Pancreas (tissue), 10 donors: ENCODE data around the gene KDM2A. TPM values are rescaled to one million over a fixed set of nuclear protein-coding genes. Genes with fewer than 3 reads are reported as not detected.

Experiments
- ATAC-seq, 4 donors: fragments of 200-7000 bp; cut with Tn5 transposase; one replicate each; pipeline versions ENCODE4 v1.8.0 to v1.9.1; 2020; ENCODE audit warnings: mild to moderate bottlenecking in 4 of 4, moderate library complexity in 4 of 4
- DNase-seq, 6 donors: peaks; one replicate each; pipeline ENCODE4 v3.0.0-alpha.2; 2020
- FAIRE-seq: peaks from 2 replicates; lab custom pipeline; 2012; peaks lifted over from hg19 to GRCh38; lab: Jason Lieb, UNC
- H3K27ac ChIP-seq, 4 donors: fragments of 200-600 bp; sonication (generic); 1 replicate in 3 of 4; 2 replicates in 1 of 4; pipeline versions ENCODE4 v1.5.0 to v1.8.0; 2020
- H3K27me3 ChIP-seq, 4 donors: fragments of 200-600 bp; one replicate each; pipeline ENCODE4 v1.8.0; 2021
- H3K36me3 ChIP-seq, 3 donors: fragments of 200-600 bp; sonication (generic) in 1 of 3; one replicate each; pipeline versions ENCODE4 v1.5.0 to v1.8.0; 2020 to 2021
- H3K4me1 ChIP-seq, 3 donors: fragments of 200-600 bp; one replicate each; pipeline ENCODE4 v1.8.0; 2021
- H3K4me3 ChIP-seq, 4 donors: fragments of 200-600 bp; sonication (generic) in 2 of 4; one replicate each; pipeline versions ENCODE4 v1.5.0 to v1.8.0; 2020 to 2021
- H3K9me3 ChIP-seq, 4 donors: fragments of 200-600 bp; one replicate each; pipeline ENCODE4 v1.8.0; 2021
- CTCF ChIP-seq, 4 donors: fragments of 200-600 bp; sonication (generic) in 3 of 4; IDR thresholded peaks; one replicate each; pipeline versions ENCODE4 v1.5.0 to v1.8.0; 2021; ENCODE audit warnings: antibody characterized with exemption in 4 of 4
- WGBS, 2 donors: extraction: QIAGEN DNeasy Blood & Tissue Kit; methylation state at CpG; one replicate each; pipeline ENCODE4 v1.1.7; 2013; 5-methylcytosine and 5-hydroxymethylcytosine counted together
- intact Hi-C, 3 donors: fragments of 100-400 bp; cut with DNase I; formaldehyde crosslinking; loops; one replicate each; pipeline versions ENCODE4 v1.11.1 to v1.14.2; 2022
- polyA plus RNA-seq, 2 donors: library from polyadenylated mRNA; stranded (reverse); fragments of 200-250 nt; gene quantifications; one replicate each; pipeline ENCODE4 v1.2.3, GENCODE V29; 2013
- total RNA-seq, 6 donors: library from RNA; stranded (reverse); fragmentation: NEBNext Ultra II Directional in 4 of 6; extraction: Animal tissue kit (Norgen Biotek cat#: 25700) in 4 of 6; gene quantifications; one replicate each; pipeline versions ENCODE4 v1.2.1 to v1.2.4, GENCODE V29; 2021 to 2023
- donor health status: healthy with polysubstance abuse.
- donor health status: DM: no; HTN: no; CAD: no; lungs with moderate emphysema.
- donor health status: DM: no; HTN: no; CAD: no.
- donor health status: control.
- donor health status: control.
- donor health status: Bipolar disorder and iron deficiency.
- donor health status: DM: yes; HTN: yes; CAD: no.
- donor health status: DM: no; HTN: no; CAD: no.
- donor health status: DM: no; HTN: no; CAD: no.
- donor health status: DM: yes; HTN: yes; CAD: no.

Gene KDM2A
- total and polyA plus RNA-seq, 8 donors, result 17.2 to 39.1 (median 22.5) TPM

- no peaks in the 10 kb centered on the region for H3K9me3 ChIP-seq
Measured at GRCh38 chr11:67300256-67300755, 181.2 kb downstream of the KDM2A start.

DNA sequence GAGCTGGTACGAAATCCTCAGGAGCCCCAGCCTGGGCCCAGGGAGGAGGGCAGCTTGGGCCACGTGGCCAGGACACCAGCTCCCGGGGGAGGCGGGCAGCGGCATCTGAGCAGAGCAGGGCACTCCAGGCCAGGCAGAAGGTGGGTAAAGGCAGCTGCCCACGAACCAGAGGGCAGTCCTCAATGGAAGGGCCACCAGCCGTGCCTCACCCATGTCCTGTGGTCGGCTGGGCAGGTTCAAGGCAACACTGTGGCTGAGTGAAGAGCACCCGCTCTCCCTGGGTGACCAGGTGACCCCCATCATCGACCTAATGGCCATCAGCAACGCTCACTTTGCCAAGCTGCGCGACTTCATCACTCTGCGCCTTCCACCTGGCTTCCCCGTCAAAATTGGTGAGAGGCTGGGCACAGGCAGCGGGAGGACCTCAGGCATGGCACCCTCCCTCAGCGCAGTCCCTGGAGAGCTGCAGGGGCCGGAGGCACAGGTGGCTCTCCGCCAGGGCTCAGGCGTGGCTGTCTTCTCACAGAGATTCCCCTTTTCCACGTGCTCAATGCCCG lies 181.8 kb downstream of the KDM2A start:
- DNase-seq (peak in 3 of 6 donors; percentile 6 to 68 (median 52)), FAIRE-seq (no peak), ATAC-seq (no peak)
- H3K27me3 ChIP-seq, result no peaks in the 10 kb centered on the region
- no peak for TF ChIP-seq CTCF (IDR thresholded peaks at IDR 0.05)
- intact Hi-C loops, result no loop called here
- peaks cover 0 to 7% (median 0%) of the 10 kb centered on the region in 3 donors for H3K36me3 ChIP-seq
- no peak overlapping the region for H3K4me3 ChIP-seq
- no peak overlapping the region for H3K27ac ChIP-seq
- H3K4me1 ChIP-seq, result peaks cover 3 to 11% (median 10%) of the 10 kb centered on the region in 3 donors
- WGBS, 2 donors, result 91 to 93% methylated on average over 22 of the region's 22 CpGs
- H3K9me3 ChIP-seq, result no peaks in the 10 kb centered on the region

More at GRCh38 chr11:67300256-67300755, 181.2 kb downstream of the KDM2A start:
- Histone ChIP-seq H3K4me3 (no peak overlapping the region), H3K27ac (no peak overlapping the region), H3K36me3 (peaks cover 0 to 7% (median 0%) of the 10 kb centered on the region in 3 donors), H3K27me3 (no peaks in the 10 kb centered on the region), H3K4me1 (peaks cover 3 to 11% (median 10%) of the 10 kb centered on the region in 3 donors)
- ATAC-seq, result no peak
- no peak for FAIRE-seq
- TF ChIP-seq CTCF (IDR thresholded peaks at IDR 0.05), result no peak
- intact Hi-C loops, result no loop called here
- WGBS, 2 donors, result 93 to 94% methylated on average over 13 of the region's 13 CpGs
- DNase-seq, result peak in 2 of 6 donors; percentile 2 to 33

- Histone ChIP-seq H3K4me3 (peak overlapping the region in 2 of 4 donors; percentile 96 to 97), H3K4me1 (peaks cover 3 to 11% (median 10%) of the 10 kb centered on the region in 3 donors), H3K27me3 (no peaks in the 10 kb centered on the region), H3K9me3 (no peaks in the 10 kb centered on the region), H3K36me3 (peaks cover 0 to 7% (median 0%) of the 10 kb centered on the region in 3 donors), H3K27ac (peak overlapping the region in 1 of 4 donors; percentile 69)
- TF ChIP-seq CTCF (IDR thresholded peaks at IDR 0.05), result no peak
- 92 to 93% methylated on average over 26 to 28 of the region's 28 CpGs for WGBS, 2 donors
- FAIRE-seq (no peak), DNase-seq (peak in 4 of 6 donors; percentile 10 to 81 (median 52)), ATAC-seq (no peak)
- intact Hi-C loops, result no loop called here
Measured at GRCh38 chr11:67301313-67301921, 182.4 kb downstream of the KDM2A start.

GRCh38 chr11:67301951-67302516 lies 183.0 kb downstream of the KDM2A start:
- ATAC-seq, result peak; percentile 44 to 63 (median 56)
- TF ChIP-seq CTCF (IDR thresholded peaks at IDR 0.05), result no peak
- intact Hi-C loops, result no loop called here
- no peak for FAIRE-seq
- Histone ChIP-seq H3K27me3 (no peaks in the 10 kb centered on the region), H3K4me3 (peak overlapping the region; percentile 75 to 97 (median 92)), H3K27ac (peak overlapping the region; percentile 62 to 78 (median 71)), H3K9me3 (no peaks in the 10 kb centered on the region), H3K36me3 (peaks cover 0 to 7% (median 0%) of the 10 kb centered on the region in 3 donors), H3K4me1 (peaks cover 3 to 11% (median 10%) of the 10 kb centered on the region in 3 donors)
- DNase-seq, result peak; percentile 39 to 87 (median 62)
- 27 to 28% methylated on average over 15 of the region's 15 CpGs for WGBS, 2 donors
